EH (cell line): ENCODE results near the gene FZR1.
"Not testable (repeated sequence)": the region's sequence is repeated elsewhere in the genome, so short reads cannot be mapped to it uniquely, and the experiment has no call there.

Experiments used
- DNase-seq: peaks from one replicate; pipeline ENCODE4 v3.0.0-alpha.2; 2015; ENCODE audit warnings: low read depth

Gene FZR1

DNA sequence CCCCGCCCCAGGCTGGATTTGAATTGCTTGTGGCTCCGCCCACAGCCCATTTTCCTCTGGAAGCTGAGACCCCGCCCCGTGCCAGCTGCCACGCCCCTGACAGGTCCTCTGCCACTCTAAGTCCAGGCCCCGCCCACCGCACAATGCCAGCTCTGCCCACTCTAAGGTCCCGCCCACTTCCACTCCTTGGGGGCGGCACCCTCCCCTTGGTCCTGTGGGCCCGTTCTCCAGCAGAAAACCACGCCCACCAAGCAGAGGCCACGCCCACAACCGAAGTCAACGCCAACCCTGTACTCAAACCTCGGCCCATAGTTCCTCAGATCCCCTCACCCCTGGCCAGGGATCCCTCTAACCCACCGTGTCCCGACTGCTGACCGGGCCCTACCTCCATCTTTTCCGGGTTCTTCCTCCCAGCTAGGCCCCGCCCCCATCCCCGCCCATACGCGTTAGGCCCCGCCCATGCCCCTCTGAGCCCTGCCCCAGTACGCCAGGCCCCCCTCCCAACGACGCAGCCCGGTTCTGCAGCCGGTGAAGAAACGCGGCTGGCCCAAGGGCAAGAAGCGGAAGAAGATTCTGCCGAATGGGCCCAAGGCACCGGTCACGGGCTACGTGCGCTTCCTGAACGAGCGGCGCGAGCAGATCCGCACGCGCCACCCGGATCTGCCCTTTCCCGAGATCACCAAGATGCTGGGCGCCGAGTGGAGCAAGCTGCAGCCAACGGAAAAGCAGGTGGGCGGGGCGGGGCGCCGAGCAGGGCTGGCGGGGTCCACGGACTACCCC, 67.9 kb downstream of the FZR1 start:
- peak; percentile 97 for DNase-seq

DNA sequence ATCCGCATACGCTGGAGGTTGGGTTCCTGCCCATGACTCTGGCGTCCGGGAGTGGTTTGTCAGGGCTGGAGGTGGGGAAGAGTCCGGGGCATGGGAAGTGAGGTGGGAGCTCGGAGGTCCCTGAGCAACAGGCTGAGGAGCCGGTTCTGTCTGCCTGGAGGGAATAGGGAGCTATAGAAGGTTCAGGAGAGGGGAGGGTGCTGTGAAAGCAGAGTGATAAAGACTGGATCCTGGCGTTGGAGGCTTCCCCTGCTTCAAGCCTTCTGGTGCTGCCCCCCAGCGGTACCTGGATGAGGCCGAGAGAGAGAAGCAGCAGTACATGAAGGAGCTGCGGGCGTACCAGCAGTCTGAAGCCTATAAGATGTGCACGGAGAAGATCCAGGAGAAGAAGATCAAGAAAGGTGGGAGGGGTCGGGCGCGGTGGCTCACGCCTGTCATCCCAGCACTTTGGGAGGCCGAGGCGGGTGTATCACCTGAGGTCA, 69.2 kb downstream of the FZR1 start:
- DNase-seq: peak; percentile 23

DNA sequence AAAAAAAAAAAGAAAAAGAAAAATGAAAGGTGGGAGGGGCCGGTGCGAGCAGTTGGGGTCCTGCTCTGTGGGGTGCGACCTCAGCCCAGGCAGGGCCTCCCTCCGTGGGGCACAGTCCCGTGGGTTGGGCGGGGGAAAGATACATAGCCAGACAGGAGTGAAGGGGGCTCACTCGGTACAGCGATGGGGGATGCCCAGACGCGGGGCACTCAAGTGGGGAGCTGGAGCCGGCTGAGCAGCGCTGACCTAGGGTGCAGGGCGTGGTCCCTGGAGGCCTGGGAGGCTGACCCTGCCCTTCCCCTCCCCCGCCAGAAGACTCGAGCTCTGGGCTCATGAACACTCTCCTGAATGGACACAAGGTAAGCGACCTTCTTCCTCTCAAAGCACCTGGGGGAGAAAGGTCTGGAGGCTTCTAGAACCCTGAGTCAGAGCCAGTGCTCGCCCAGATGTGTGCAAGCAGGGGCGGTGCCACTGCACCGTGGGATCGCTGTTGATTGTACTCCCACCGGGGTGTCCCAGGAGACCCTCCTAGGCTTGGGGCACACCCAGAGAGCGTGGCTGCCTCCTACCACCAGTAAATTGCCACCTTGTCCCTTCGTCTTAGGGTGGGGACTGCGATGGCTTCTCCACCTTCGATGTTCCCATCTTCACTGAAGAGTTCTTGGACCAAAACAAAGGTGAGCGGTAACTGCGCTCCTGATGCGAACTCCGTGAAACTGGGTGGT, 70.0 kb downstream of the FZR1 start:
- DNase-seq: no peak

DNA sequence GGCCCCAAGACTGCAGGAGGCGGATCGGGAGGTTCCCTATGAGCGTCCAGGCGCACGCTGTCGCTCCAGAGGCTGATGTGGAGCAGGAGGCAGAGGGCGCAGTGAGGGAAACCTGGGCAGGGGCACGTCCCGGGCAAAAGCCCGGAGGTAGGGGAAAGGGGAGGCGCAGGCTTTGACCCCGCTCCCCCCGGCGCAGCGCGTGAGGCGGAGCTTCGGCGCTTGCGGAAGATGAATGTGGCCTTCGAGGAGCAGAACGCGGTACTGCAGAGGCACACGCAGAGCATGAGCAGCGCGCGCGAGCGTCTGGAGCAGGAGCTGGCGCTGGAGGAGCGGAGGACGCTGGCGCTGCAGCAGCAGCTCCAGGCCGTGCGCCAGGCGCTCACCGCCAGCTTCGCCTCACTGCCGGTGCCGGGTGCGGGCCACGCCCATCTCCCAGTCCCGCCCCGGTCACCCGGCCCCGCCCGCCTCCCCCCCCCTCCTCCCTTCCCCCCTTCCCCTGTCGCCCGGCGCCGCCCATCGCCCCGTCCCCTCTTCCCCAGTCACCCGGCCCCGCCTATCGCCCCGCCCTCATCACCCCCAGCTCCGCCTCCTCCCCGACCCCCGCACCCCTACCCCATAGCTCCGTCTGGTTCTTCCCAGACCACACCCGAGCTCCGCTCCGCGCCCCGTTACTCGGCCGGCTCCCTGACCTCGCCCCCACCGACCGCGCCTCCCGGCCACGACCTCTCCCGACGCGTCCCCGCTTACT, 70.8 kb downstream of the FZR1 start:
- peak; percentile 58 for DNase-seq

DNA sequence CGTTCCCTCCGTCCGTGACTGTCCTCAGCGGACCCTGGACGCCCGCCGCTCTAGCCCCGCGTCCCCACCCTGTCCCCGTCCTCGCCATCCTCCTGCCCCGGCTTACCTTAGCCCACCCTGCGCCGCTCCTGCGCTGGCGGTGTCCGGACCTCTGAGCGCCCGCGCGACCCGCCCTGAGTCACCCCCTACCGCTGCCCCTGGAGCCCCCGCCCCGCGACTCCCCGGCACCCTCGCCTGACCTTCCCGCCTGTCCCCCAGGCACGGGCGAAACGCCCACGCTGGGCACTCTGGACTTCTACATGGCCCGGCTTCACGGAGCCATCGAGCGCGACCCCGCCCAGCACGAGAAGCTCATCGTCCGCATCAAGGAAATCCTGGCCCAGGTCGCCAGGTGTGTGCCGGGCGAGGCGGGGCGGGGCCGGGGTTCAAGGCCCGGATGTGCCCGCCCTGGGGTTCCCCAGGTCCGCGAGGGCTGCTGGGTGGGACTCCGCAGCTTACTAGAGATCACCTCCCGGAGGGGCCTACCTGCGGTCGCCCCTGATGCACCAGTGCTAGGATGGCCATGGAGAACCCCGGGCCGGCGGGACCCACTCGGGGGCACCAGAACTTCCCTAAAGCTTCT, 71.7 kb downstream of the FZR1 start:
- DNase-seq: no peak

DNA sequence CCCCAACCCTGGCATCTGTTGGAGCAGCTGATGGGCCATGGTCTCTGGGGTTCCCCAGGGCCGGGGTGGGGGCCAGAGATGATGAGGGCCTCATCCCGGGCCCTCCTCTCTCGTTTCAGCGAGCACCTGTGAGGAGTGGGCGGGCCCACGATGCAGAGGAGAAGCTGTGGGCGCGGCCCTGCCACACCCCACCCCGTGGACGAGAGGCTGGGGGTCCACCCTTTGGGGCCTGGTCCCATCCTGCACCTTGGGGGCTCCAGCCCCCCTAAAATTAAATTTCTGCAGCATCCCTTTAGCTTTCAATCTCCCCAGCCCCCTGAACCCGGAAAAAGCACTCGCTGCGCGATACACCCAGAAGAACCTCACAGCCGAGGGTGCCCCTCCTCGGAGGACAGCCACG, 72.3 kb downstream of the FZR1 start:
- no peak for DNase-seq

DNA sequence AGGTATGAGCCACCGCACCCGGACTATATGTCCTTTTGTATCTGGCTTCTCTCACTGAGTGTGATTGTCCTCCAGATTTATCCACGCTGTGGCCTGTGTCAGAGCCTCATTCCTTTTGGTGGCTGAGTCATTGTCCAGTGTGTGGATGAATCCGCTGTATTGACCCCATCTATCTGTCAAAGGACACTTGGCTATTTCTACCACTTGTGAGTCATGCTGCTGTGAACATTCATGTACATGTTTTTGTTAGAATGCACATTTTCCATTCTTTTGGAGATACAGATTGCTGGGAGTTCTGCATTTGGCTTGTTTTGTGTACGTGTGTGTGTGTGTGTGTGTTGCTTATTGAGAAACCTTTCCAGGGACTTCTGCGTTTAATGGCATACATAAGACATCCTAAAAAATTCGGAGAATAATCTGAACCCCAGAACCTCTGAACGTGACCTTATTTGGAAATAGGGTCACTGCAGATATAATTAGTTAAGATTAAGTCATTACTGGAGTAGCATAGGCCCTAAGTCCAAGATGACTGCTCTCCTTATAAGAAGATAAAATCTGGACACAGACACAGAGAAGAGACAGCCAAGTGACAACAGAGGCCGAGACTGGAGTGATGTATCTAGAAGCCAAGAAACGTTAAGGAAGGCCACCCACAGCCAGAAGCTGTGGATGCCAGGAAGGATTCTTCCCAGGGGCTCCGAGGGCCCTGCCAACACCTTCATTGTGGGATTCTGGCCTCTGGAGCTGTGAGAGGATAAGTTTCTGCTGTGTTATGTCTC, 74.2 kb downstream of the FZR1 start:
- DNase-seq: peak; percentile 98

DNA sequence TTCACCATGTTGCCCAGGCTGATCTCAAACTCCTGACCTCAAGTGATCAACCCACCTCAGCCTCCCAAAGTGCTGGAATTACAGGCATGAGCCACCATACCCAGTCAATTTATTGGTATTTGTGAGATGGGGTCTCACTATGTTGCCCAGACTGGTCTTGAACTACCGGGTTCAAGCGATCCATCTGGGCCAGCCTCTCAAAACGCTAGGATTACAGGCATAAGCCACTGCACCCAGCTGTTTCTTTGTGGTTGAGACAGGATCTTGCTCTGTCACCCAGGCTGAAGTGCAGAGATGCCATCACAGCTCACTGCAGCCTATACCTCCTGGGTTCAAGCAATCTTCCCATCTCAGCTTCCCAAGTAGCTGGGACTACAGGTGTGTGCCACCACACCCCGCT, 75.7 kb downstream of the FZR1 start:
- DNase-seq: not testable (repeated sequence)

DNA sequence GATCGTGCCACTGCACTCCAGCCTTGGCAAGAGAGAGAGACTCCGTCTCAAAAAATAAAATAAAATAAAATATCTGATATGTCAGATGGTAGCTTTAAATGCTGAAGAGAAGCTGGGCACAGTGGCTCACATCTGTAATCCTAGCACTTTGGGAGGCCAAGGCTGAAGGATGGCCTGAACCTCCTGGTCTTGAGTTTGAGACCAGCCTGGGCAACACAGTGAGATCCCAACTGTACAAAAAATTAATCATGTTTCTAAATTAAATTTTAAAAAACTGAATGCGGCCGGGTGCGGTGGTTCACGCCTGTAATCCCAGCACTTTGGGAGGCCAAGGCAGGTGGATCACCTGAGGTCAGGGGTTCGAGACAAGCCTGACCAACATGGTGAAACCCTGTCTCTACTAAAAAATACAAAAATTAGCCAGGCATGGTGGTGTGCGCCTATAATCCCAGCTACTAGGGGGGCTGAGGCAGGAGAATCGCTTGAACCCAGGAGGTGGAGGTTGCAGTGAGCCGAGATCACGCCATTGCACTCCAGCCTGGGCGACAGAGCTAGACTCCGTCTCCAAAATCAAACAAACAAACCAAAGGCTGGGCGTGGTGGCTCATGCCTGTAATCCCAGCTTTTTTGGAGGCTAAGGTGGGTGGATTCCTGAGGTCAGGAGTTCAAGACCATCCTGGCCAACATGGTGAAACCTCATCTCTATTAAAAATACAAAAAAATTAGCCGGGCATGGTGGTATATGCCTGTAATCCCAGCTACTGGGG, 78.1 kb downstream of the FZR1 start:
- not testable (repeated sequence) for DNase-seq

DNA sequence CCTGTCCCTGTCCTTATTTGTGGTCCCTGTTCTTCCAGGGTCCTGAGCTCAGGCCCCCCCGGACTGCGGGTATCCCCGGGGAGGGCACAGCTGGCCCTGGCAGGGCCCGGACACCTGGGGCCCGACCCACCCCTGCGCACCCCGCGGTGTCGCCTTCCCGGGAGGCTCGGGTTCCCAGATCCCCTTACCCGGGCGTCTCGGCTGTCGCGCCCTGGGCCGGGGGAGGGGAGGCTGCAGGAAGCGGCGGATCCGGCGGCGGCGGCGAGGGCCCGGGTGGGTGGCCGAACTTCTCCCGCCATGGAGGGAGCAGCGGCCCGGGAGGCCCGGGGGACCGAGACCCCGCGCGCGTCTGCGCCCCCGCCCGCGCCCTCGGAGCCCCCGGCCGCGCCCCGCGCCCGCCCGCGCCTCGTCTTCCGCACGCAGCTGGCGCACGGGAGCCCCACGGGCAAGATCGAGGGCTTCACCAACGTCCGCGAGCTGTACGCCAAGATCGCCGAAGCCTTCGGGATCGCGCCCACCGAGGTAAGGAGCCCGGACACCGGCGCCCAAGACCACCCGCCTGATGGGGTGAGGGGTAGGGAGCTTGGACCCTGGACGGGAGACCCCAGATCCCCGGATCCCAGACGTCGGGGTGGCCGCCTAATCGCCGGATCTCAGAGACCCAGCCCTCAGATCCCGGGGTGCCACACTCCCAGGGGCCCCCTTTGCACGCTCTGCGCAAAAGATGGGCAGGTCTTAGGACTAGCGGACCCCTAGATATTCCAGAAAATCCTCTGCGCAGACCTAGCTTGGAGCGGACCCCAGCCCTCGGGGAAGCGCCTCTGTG, 79.4 kb downstream of the FZR1 start, which contains the start of gene GIPC3:
TSS of gene GIPC3 (plus strand) at position 178 of the 826 bp plus-strand sequence. CDS start at position 298, 120 bp downstream.
- DNase-seq: no peak

DNA sequence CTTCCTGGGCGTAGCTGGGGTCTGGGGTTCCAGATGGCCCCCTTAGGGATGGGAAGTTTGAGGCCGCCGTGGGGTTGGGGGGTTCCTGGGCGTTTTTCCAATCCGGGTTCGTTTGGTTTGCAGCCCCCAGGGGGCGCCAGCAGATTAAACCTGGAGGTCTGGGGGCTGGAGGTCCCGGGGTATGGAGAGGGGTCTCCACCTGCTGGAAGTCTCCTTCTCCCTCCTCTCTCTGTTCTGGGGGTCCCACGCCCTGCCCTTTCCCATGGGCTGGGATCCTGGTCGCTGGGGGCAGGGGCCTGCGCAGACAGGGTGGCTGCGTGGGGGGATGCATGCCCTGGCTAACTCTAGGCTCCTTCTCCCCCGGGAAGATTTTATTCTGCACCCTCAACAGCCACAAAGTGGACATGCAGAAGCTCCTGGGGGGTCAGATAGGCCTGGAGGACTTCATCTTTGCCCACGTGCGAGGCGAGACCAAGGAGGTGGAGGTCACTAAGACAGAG, 80.1 kb downstream of the FZR1 start:
- DNase-seq: peak; percentile 18

DNA sequence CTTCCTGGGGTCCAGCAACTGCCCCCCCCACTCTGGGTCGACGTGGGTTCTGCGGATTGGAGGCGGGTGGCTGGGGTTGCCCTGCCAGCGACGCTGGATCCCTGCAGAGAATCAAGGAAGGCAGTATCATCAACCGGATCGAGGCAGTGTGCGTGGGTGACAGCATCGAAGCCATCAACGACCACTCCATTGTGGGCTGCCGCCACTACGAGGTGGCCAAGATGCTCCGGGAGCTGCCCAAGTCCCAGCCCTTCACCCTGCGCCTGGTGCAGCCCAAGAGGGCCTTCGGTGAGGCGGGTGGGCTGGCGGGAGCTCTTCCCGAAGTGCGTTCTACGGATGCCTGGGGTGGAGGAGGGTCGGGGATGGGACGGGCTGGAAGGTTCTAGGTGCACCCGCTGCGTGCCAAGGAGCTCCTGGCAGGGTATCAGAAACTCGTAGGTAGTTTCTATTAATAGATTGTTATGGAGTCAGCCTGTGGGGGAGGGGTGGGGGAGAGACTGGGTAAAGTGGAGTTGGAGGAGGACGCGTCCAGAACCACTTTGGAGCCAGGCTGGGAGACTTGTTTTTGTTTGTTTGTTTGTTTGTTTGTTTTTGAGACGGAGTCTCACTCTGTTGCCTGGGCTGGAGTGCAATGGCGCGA, 80.7 kb downstream of the FZR1 start:
- no peak for DNase-seq
